CD4-positive, alpha-beta T cell (primary cell): ENCODE measurements around the gene TMC7. TPM values are rescaled to one million over a fixed set of nuclear protein-coding genes. Genes with fewer than 3 reads are reported as not detected.
"Not testable (repeated sequence)": the region's sequence is repeated elsewhere in the genome, so short reads cannot be mapped to it uniquely, and the experiment has no call there.

ENCODE experiments used
- ATAC-seq: fragments of 200-7000 bp; cut with Tn5 transposase; one replicate; pipeline ENCODE4 v1.10.0; 2022; ENCODE audit warnings: mild to moderate bottlenecking; ENCODE audit not compliant: poor library complexity
- CTCF ChIA-PET: fragments of 350-600 bp; sonication (Branson Sonifier 250); formaldehyde crosslinking; loops from one replicate; lab custom pipeline; 2021; ENCODE audit warnings: antibody characterized with exemption, inconsistent platforms; lab: Charles Lee
- POLR2A ChIA-PET: fragments of 350-600 bp; sonication (Branson Sonifier 250); formaldehyde crosslinking; loops from one replicate; lab custom pipeline; 2021; ENCODE audit warnings: antibody characterized with exemption, inconsistent platforms; lab: Charles Lee
- DNase-seq, 14 experiments: peaks; one replicate each; pipeline ENCODE4 v3.0.0-alpha.2; 2013 to 2020; ENCODE audit warnings: mixed read lengths in 2 of 14
- H3K27ac ChIP-seq, 2 donors: one replicate each; pipeline versions ENCODE4 v1.5.1 to v1.7.0; 2013; ENCODE audit warnings: low read length in 2 of 2, low read depth in 1 of 2, mild to moderate bottlenecking in 1 of 2
- H3K27me3 ChIP-seq, 2 experiments: 1 replicate in 1 of 2; 2 replicates in 1 of 2; pipeline versions ENCODE4 v1.6.1 to v1.7.0; 2013; ENCODE audit warnings: low read length in 2 of 2, control low read depth in 1 of 2, mild to moderate bottlenecking in 1 of 2, moderate library complexity in 1 of 2; ENCODE audit not compliant: insufficient read depth in 2 of 2, control insufficient read depth in 1 of 2
- H3K36me3 ChIP-seq: one replicate; pipeline ENCODE4 v1.6.1; 2013; ENCODE audit warnings: low read length, control low read depth; ENCODE audit not compliant: insufficient read depth
- H3K4me1 ChIP-seq: one replicate; pipeline ENCODE4 v1.6.1; 2013; ENCODE audit warnings: low read length, control low read depth; ENCODE audit not compliant: insufficient read depth
- H3K4me3 ChIP-seq: one replicate; pipeline ENCODE4 v1.5.1; 2013; ENCODE audit warnings: mild to moderate bottlenecking, low read length, moderate library complexity
- H3K9me3 ChIP-seq, 2 experiments: 1 replicate in 1 of 2; 2 replicates in 1 of 2; pipeline versions ENCODE4 v1.6.1 to v1.7.0; 2013; ENCODE audit warnings: low read length in 2 of 2, mild to moderate bottlenecking in 2 of 2, control low read depth in 1 of 2, moderate library complexity in 1 of 2; ENCODE audit not compliant: control insufficient read depth in 1 of 2, insufficient read depth in 1 of 2
- H3K27ac Mint-ChIP-seq: one replicate; pipeline ENCODE4 v1.8.0; 2020; ENCODE audit warnings: mixed read lengths
- H3K27me3 Mint-ChIP-seq: one replicate; pipeline ENCODE4 v1.8.0; 2021; ENCODE audit warnings: mixed read lengths
- H3K36me3 Mint-ChIP-seq: one replicate; pipeline ENCODE4 v1.8.0; 2021; ENCODE audit warnings: low read depth, mixed read lengths
- H3K4me1 Mint-ChIP-seq: one replicate; pipeline ENCODE4 v1.8.0; 2021; ENCODE audit warnings: low read depth, mixed read lengths
- H3K4me3 Mint-ChIP-seq: one replicate; pipeline ENCODE4 v1.8.0; 2020; ENCODE audit warnings: mild to moderate bottlenecking, mixed read lengths
- H3K9me3 Mint-ChIP-seq: one replicate; pipeline ENCODE4 v1.8.0; 2020; ENCODE audit warnings: mixed read lengths
- CTCF ChIP-seq: fragments of 200-600 bp; IDR thresholded peaks from one replicate; pipeline ENCODE4 v1.8.0; 2022; ENCODE audit warnings: antibody characterized with exemption, mild to moderate bottlenecking
- intact Hi-C, 2 experiments: fragments of 100-400 bp; cut with DNase I in 1 of 2; cut with micrococcal nuclease in 1 of 2; formaldehyde crosslinking; loops; one replicate each; pipeline versions ENCODE4 v1.15.1 to v1.9.0; 2023 to 2025; cut with DNase I, micrococcal nuclease
- total RNA-seq, 174 experiments: library from RNA in 2 of 174; stranded (reverse) in 2 of 174; gene quantifications; one replicate each; pipeline ENCODE4 v1.2.3 and lab custom pipeline; 2021 to 2026

Gene TMC7
- total RNA-seq, 2 experiments from 2014 or later = not detected

GRCh38 chr16:18950469-18951185 is 33.1 kb upstream of the TMC7 start:
- CTCF ChIA-PET = no interaction called here
- POLR2A ChIA-PET = no interaction called here
- no peak overlapping the region for H3K4me3 Mint-ChIP-seq
- no peaks in the 10 kb centered on the region for H3K9me3 Mint-ChIP-seq
- Histone ChIP-seq H3K4me3 (no peak overlapping the region), H3K27me3 (no peaks in the 10 kb centered on the region), H3K9me3 (no peaks in the 10 kb centered on the region), H3K36me3 (no peaks in the 10 kb centered on the region), H3K27ac (no peak overlapping the region), H3K4me1 (peaks cover 20% of the 10 kb centered on the region)
- peaks cover 5% of the 10 kb centered on the region for H3K27me3 Mint-ChIP-seq
- DNase-seq (peak in 1 of 14 experiments; percentile 26), ATAC-seq (no peak)
- no peak overlapping the region for H3K27ac Mint-ChIP-seq
- H3K4me1 Mint-ChIP-seq = peaks cover 11% of the 10 kb centered on the region
- no peaks in the 10 kb centered on the region for H3K36me3 Mint-ChIP-seq
- intact Hi-C loops = no loop called here
- no peak for TF ChIP-seq CTCF

GRCh38 chr16:18953547-18953946 is 30.2 kb upstream of the TMC7 start:
- CTCF ChIA-PET = no interaction called here

GRCh38 chr16:18955874-18956580 is 27.7 kb upstream of the TMC7 start:
- Mint-ChIP-seq H3K4me3 (peak overlapping the region; percentile 79), H3K27ac (peak overlapping the region; percentile 53)
- CTCF ChIA-PET, H3K36me3 Mint-ChIP-seq, H3K27me3 ChIP-seq, H3K4me1 Mint-ChIP-seq, H3K9me3 ChIP-seq, H3K27ac ChIP-seq, H3K36me3 ChIP-seq, POLR2A ChIA-PET, intact Hi-C loops, H3K27me3 Mint-ChIP-seq, H3K9me3 Mint-ChIP-seq: not testable (repeated sequence)
- DNase-seq (peak in 8 of 14 experiments; percentile 6 to 68 (median 24)), ATAC-seq (peak; percentile 64)
- Histone ChIP-seq H3K4me3 (peak overlapping the region; percentile 12), H3K4me1 (peaks cover 10% of the 10 kb centered on the region)

More at GRCh38 chr16:18953547-18953946, 30.2 kb upstream of the TMC7 start:
- H3K4me1 Mint-ChIP-seq = peaks cover 6% of the 10 kb centered on the region
- H3K27me3 Mint-ChIP-seq = peaks cover 8% of the 10 kb centered on the region
- POLR2A ChIA-PET = no interaction called here
- no peak overlapping the region for H3K27ac ChIP-seq
- no peak overlapping the region for H3K4me3 Mint-ChIP-seq
- no peak for TF ChIP-seq CTCF
- no peak overlapping the region for H3K27ac Mint-ChIP-seq
- no peaks in the 10 kb centered on the region for H3K27me3 ChIP-seq
- intact Hi-C loops = no loop called here
- no peaks in the 10 kb centered on the region for H3K36me3 ChIP-seq
- H3K9me3 Mint-ChIP-seq = no peaks in the 10 kb centered on the region
- H3K36me3 Mint-ChIP-seq = no peaks in the 10 kb centered on the region
- DNase-seq (no peak), ATAC-seq (no peak)
- no peaks in the 10 kb centered on the region for H3K9me3 ChIP-seq
- H3K4me1 ChIP-seq = peaks cover 14% of the 10 kb centered on the region
- H3K4me3 ChIP-seq = no peak overlapping the region

- H3K36me3 Mint-ChIP-seq, H3K36me3 ChIP-seq, DNase-seq, H3K9me3 Mint-ChIP-seq, H3K27me3 ChIP-seq, H3K4me1 ChIP-seq, POLR2A ChIA-PET, H3K27ac ChIP-seq, intact Hi-C loops, CTCF ChIA-PET, H3K27me3 Mint-ChIP-seq, ATAC-seq, H3K9me3 ChIP-seq, H3K4me1 Mint-ChIP-seq: not testable (repeated sequence)
- H3K27ac Mint-ChIP-seq = peak overlapping the region; percentile 53
- H3K4me3 ChIP-seq = peak overlapping the region; percentile 12
- H3K4me3 Mint-ChIP-seq = peak overlapping the region; percentile 79
Measured at GRCh38 chr16:18956658-18957241, 27.0 kb upstream of the TMC7 start.
